ENCODE measurements around the gene VAMP2. TPM values are rescaled to one million over a fixed set of nuclear protein-coding genes. Genes with fewer than 3 reads are reported as not detected.
A peak's percentile ranks its signal among the peaks of the same experiment; 100 is the strongest.

VAMP2 gene
- total and polyA plus RNA-seq, 2 of the 4 experiments (the other 2 are of a cell fraction), result 2.3 to 33.3 TPM

Small RNA genes within 50 kb of the gene (microRNA-seq; reads per million reads assigned to microRNA genes)
- gene MIR4521 (ENCODE audit: unreplicated experiment) (173 reads per million, percentile 58 among the genes with 10 or more reads in this experiment), gene MIR6883 (ENCODE audit: unreplicated experiment) (not detected)

Other genes starting within 250 kb of the VAMP2 start
- gene RNF227, start 246.7 kb downstream of the VAMP2 start, total RNA-seq (2012; rRNA removed), result 1.3 and 1.4 TPM in 2 replicates
- 2.7 and 3.1 TPM in 2 replicates for gene RNF227, start 246.7 kb downstream of the VAMP2 start, polyA plus RNA-seq (2012; rRNA removed)
- gene KCNAB3, start 233.1 kb downstream of the VAMP2 start, total RNA-seq (2012; rRNA removed), result 0.36 and 0.56 TPM in 2 replicates
- gene KCNAB3, start 233.1 kb downstream of the VAMP2 start, polyA plus RNA-seq (2012; rRNA removed), result 4.2 and 4.9 TPM in 2 replicates
- 31.4 and 50.4 TPM in 2 replicates for gene TRAPPC1, start 231.0 kb downstream of the VAMP2 start, total RNA-seq (2012; rRNA removed)
- gene TRAPPC1, start 231.0 kb downstream of the VAMP2 start, polyA plus RNA-seq (2012; rRNA removed), result 303 and 341 TPM in 2 replicates
- gene CNTROB, start 230.7 kb downstream of the VAMP2 start, total RNA-seq (2012; rRNA removed), result 12.5 and 12.7 TPM in 2 replicates
- gene CNTROB, start 230.7 kb downstream of the VAMP2 start, polyA plus RNA-seq (2012; rRNA removed), result 26.3 and 26.4 TPM in 2 replicates
- gene GUCY2D, start 160.3 kb downstream of the VAMP2 start, total RNA-seq (2012; rRNA removed), result not detected in 2 replicates
- gene GUCY2D, start 160.3 kb downstream of the VAMP2 start, polyA plus RNA-seq (2012; rRNA removed), result 0.03 TPM in 1 of 2 replicates, not detected in the other
- gene ALOX15B, start 123.9 kb downstream of the VAMP2 start, total RNA-seq (2012; rRNA removed), result not detected in 2 replicates
- not detected in 2 replicates for gene ALOX15B, start 123.9 kb downstream of the VAMP2 start, polyA plus RNA-seq (2012; rRNA removed)
- not detected in 2 replicates for gene ALOX12B, start 75.2 kb downstream of the VAMP2 start, total RNA-seq (2012; rRNA removed)
- gene ALOX12B, start 75.2 kb downstream of the VAMP2 start, polyA plus RNA-seq (2012; rRNA removed), result not detected in 2 replicates
- under 0.01 TPM in 2 replicates for gene ALOXE3, start 44.4 kb downstream of the VAMP2 start, total RNA-seq (2012; rRNA removed)
- 0.19 and 0.26 TPM in 2 replicates for gene ALOXE3, start 44.4 kb downstream of the VAMP2 start, polyA plus RNA-seq (2012; rRNA removed)
- not detected in 2 replicates for gene HES7, start 38.8 kb downstream of the VAMP2 start, total RNA-seq (2012; rRNA removed)
- 0.43 and 0.56 TPM in 2 replicates for gene HES7, start 38.8 kb downstream of the VAMP2 start, polyA plus RNA-seq (2012; rRNA removed)
- gene PER1, start 10.5 kb downstream of the VAMP2 start, total RNA-seq (2012; rRNA removed), result 1.7 and 3.4 TPM in 2 replicates
- gene PER1, start 10.5 kb downstream of the VAMP2 start, polyA plus RNA-seq (2012; rRNA removed), result 10.5 and 11.5 TPM in 2 replicates
- 14.3 and 60.3 TPM in 2 replicates for gene TMEM107, start 13.4 kb upstream of the VAMP2 start, total RNA-seq (2012; rRNA removed)
- gene TMEM107, start 13.4 kb upstream of the VAMP2 start, polyA plus RNA-seq (2012; rRNA removed), result 12.9 and 13.4 TPM in 2 replicates
- gene BORCS6, start 27.2 kb upstream of the VAMP2 start, total RNA-seq (2012; rRNA removed), result 2.7 and 3.1 TPM in 2 replicates
- gene BORCS6, start 27.2 kb upstream of the VAMP2 start, polyA plus RNA-seq (2012; rRNA removed), result 3.3 and 4.3 TPM in 2 replicates
- 38.9 and 45.9 TPM in 2 replicates for gene AURKB, start 47.6 kb upstream of the VAMP2 start, total RNA-seq (2012; rRNA removed)
- gene AURKB, start 47.6 kb upstream of the VAMP2 start, polyA plus RNA-seq (2012; rRNA removed), result 55.0 and 62.0 TPM in 2 replicates
- 1.1 and 1.8 TPM in 2 replicates for gene CTC1, start 85.1 kb upstream of the VAMP2 start, total RNA-seq (2012; rRNA removed)
- 6.1 and 9.0 TPM in 2 replicates for gene CTC1, start 85.1 kb upstream of the VAMP2 start, polyA plus RNA-seq (2012; rRNA removed)
- gene PFAS, start 86.3 kb upstream of the VAMP2 start, total RNA-seq (2012; rRNA removed), result 22.2 and 26.2 TPM in 2 replicates
- gene PFAS, start 86.3 kb upstream of the VAMP2 start, polyA plus RNA-seq (2012; rRNA removed), result 20.5 and 20.7 TPM in 2 replicates
- 16.1 and 19.5 TPM in 2 replicates for gene RANGRF, start 125.7 kb upstream of the VAMP2 start, total RNA-seq (2012; rRNA removed)
- gene RANGRF, start 125.7 kb upstream of the VAMP2 start, polyA plus RNA-seq (2012; rRNA removed), result 36.6 and 42.9 TPM in 2 replicates
- 0.18 and 0.28 TPM in 2 replicates for gene SLC25A35, start 132.5 kb upstream of the VAMP2 start, total RNA-seq (2012; rRNA removed)
- 2.0 and 3.1 TPM in 2 replicates for gene SLC25A35, start 132.5 kb upstream of the VAMP2 start, polyA plus RNA-seq (2012; rRNA removed)
- gene ARHGEF15, start 147.3 kb upstream of the VAMP2 start, total RNA-seq (2012; rRNA removed), result not detected in 2 replicates
- not detected in 2 replicates for gene ARHGEF15, start 147.3 kb upstream of the VAMP2 start, polyA plus RNA-seq (2012; rRNA removed)
- gene ODF4, start 176.9 kb upstream of the VAMP2 start, total RNA-seq (2012; rRNA removed), result not detected in 2 replicates
- gene ODF4, start 176.9 kb upstream of the VAMP2 start, polyA plus RNA-seq (2012; rRNA removed), result not detected in 2 replicates
- gene RPL26, start 220.2 kb upstream of the VAMP2 start, total RNA-seq (2012; rRNA removed), result 5,013 and 5,721 TPM in 2 replicates
- 3,797 and 4,763 TPM in 2 replicates for gene RPL26, start 220.2 kb upstream of the VAMP2 start, polyA plus RNA-seq (2012; rRNA removed)
- not detected in 2 replicates for gene RNF222, start 234.9 kb upstream of the VAMP2 start, total RNA-seq (2012; rRNA removed)
- not detected in 2 replicates for gene RNF222, start 234.9 kb upstream of the VAMP2 start, polyA plus RNA-seq (2012; rRNA removed)